HG03575 (cell line): ENCODE results near the gene SDK1.
"Not testable (repeated sequence)": the region's sequence is repeated elsewhere in the genome, so short reads cannot be mapped to it uniquely, and the experiment has no call there.

ENCODE experiments used
- ATAC-seq: cut with Tn5 transposase; IDR thresholded peaks from one replicate; pipeline ENCODE4 v1.9.1; 2021; ENCODE audit not compliant: unreplicated experiment, insufficient number of reproducible peaks, low FRiP score; ENCODE audit errors: extremely low read depth

SDK1 gene

DNA sequence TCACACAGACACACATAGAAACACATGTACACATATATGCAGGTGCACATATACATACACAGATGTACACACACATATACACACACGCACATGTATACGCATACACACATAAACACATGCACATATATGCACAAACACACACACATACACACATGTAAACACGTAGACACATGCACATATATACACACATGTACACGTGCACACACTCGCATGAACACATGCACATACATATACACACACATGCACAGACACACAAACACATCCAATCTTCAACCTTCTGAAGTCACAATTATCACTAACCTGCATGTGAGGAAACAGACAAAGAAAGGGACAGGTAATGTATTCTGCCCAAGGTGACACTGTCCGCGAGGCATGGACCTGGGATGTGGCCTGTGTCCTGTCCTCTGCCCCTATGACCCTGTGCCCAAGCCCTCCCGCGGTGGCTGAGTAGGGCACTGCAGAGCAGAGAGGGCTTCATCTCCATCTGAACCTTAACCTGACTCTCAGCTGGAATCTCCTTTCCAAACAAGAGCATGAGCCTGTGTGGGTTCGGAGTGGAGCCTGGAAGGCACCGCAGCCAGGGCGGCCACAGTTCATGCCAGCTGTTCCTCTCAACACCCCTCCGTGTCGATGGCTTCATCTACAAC, 660.9 kb downstream of the SDK1 start:
- ATAC-seq = no peak

- not testable (repeated sequence) for ATAC-seq
Observed at GRCh38 chr7:3963768-3964167, 662.7 kb downstream of the SDK1 start.

- no peak for ATAC-seq
Observed at GRCh38 chr7:3964980-3965606, 664.0 kb downstream of the SDK1 start.

DNA sequence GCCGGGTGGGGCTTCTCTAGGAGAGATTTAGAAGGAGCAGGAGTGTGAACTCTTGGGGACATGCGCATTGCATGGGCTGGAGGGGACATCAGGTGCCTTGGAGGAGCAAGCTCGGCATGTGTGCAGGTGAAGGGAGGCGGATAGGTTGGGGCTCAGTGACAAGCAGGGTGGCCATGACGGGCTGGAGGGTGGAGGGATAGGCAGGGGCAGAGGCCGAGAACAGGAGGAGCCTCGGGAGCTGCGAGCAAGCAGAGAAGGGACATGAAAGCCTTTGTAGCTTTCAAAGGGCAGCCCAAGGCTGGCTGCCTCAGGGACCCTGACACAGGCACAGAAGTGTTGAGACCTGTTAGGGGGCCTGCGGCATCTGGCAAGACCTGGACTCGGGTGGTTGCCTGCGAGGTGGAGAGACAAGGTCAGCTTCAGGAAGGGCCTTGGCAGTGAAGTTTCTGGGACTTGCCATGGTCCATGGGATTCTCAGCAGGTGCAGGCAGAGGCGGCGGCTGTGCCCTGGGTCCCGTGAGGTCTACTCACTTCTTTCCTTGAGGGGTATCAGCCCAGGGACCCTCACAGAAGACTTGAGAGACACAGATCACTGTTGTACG, 664.8 kb downstream of the SDK1 start:
- ATAC-seq = no peak

DNA sequence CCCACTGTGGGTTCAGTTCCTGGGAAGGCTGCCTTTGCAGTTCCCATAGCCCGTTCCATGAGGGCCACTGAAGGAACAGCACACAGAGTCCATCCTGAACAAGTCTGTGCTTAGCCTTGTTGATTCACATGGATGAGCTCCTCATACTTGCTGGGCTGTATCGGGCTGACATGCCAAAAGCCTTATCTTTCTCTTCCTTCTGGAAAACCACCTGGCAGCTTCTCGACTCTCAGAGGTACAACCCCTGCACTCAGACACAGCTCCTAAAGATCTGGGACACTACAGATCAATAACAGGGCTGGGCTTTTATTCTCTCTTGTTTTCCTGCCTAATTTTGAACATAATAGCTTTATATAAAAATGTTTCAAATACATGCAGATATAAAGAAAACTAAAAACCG, 667.2 kb downstream of the SDK1 start:
- ATAC-seq = no peak

- no peak for ATAC-seq
Observed at GRCh38 chr7:3969286-3969685, 668.2 kb downstream of the SDK1 start.

- no peak for ATAC-seq
Observed at GRCh38 chr7:3971323-3971722, 670.3 kb downstream of the SDK1 start.

- no peak for ATAC-seq
Observed at GRCh38 chr7:3973264-3973663, 672.2 kb downstream of the SDK1 start.

DNA sequence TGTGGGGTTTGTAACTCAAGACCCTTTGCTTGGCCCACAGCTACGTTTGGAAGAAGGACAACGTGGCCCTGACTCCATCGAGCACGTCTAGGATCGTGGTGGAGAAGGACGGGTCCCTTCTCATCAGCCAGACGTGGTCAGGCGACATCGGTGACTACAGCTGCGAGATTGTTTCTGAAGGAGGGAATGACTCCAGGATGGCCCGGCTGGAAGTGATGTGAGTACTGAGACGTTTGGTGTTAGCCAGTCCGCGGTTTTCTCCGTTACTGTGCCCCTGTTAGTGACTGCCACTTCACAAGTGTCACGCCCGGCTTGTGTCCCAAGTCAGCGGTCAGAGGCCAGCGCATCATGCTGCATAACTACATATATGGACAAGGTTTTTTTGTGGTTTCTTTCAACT, 673.3 kb downstream of the SDK1 start:
- no peak for ATAC-seq

- no peak for ATAC-seq
Observed at GRCh38 chr7:3975371-3975770, 674.3 kb downstream of the SDK1 start.

GRCh38 chr7:3977391-3977790, 676.3 kb downstream of the SDK1 start:
- ATAC-seq = no peak

GRCh38 chr7:3978839-3979238, 677.8 kb downstream of the SDK1 start:
- no peak for ATAC-seq

GRCh38 chr7:3979611-3980299, 678.7 kb downstream of the SDK1 start:
- ATAC-seq = no peak

GRCh38 chr7:3980300-3980643, 679.2 kb downstream of the SDK1 start:
- no peak for ATAC-seq

DNA sequence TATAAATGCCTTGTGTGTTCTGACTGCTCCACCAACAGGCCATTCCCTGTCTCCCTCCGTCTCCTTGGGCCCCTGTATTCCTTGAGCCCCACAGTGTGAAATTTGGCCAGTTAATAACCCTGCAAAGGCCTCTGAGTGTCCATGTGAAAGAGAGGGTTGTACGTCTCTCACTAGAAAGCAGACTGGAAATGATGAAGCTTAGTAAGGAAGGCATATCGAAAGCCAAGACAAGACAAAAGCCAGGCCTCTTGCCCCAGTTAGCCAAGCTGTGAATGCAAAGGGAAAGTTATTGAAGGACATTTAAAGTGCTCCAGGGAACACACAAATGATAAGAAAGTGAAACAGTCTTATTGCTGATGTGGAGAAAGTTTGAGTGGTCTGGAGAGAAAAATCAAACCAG, 680.2 kb downstream of the SDK1 start:
- ATAC-seq = no peak

DNA sequence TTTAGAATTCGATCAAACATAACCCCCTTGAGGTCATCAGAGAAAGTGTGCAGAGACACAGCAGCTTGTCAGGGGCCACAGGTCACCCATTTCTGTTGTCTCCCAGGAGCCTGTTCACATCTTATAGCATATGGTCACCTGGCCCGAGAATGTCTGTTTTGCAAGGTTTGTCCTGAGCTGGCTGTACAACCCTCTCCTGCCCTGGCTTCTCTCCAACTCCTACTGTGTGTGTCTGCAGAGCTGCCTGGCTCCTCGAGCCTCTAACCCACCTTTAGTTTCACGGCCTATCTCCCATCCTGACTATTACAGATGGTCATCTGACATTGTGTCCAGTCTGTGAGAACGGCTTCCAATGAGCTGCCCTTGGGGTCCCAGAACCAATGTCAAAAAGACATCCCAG, 683.4 kb downstream of the SDK1 start:
- no peak for ATAC-seq

- no peak for ATAC-seq
Observed at GRCh38 chr7:3986927-3987326, 685.9 kb downstream of the SDK1 start.

- no peak for ATAC-seq
Observed at GRCh38 chr7:3987426-3987927, 686.4 kb downstream of the SDK1 start.

DNA sequence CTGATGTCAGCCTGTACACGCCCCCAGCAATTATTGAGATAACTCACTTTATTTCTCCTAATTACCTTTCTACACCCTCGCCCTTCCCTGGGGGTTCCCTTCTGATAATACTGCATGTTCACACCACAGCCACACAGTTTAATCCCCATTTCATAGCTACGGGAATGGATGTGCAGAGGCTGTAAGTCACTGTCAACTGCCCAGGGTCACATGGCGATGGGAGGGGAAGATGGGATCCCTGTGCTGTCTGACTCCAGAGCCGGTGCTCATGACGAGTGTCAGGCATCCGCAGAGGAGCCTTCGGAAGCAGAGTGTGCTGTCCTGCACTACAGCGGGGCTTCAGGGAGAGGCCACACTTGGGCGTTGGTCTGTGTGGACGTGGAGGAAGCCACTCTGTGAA, 688.7 kb downstream of the SDK1 start:
- ATAC-seq = no peak

- ATAC-seq = no peak
Observed at GRCh38 chr7:3991731-3992231, 690.7 kb downstream of the SDK1 start.
